IMR-90 (cell line): Measurements from ENCODE around the gene MMP20. TPM values are rescaled to one million over a fixed set of nuclear protein-coding genes. Genes with fewer than 3 reads are reported as not detected.

ENCODE experiments used
- ATAC-seq: fragments of 200-7000 bp; cut with Tn5 transposase; 2 replicates; pipeline ENCODE4 v1.9.1; 2020; ENCODE audit warnings: low read depth, mild to moderate bottlenecking, moderate library complexity
- BruUV-seq: library from RNA; stranded (reverse); fragments of 400-500 nt; replicated peaks from 2 replicates; lab custom pipeline; 2021; lab: Mats Ljungman, UMichigan
- CTCF ChIA-PET: fragments of 300-600 bp; formaldehyde crosslinking; extraction: SDS; loops from one replicate; lab custom pipeline; 2021; ENCODE audit warnings: antibody characterized with exemption; lab: Yijun Ruan, JAX
- POLR2A ChIA-PET: fragments of 300-600 bp; sonication (Branson Sonifier 250); formaldehyde crosslinking; loops from one replicate; lab custom pipeline; 2022; ENCODE audit warnings: antibody characterized with exemption; ENCODE audit not compliant: unreplicated experiment; lab: Charles Lee
- DNase-seq: peaks from one replicate; pipeline ENCODE4 v3.0.0; 2013
- H2AFZ ChIP-seq: replicated peaks from 2 replicates; pipeline ENCODE3; 2013; ENCODE audit warnings: low read length, mild to moderate bottlenecking; ENCODE audit not compliant: poor library complexity
- H2AK5ac ChIP-seq: 2 replicates; pipeline ENCODE4 v1.6.1; 2013; ENCODE audit warnings: low read depth, low read length, inconsistent platforms
- H2AK9ac ChIP-seq: replicated peaks from 2 replicates; pipeline ENCODE3; 2013; ENCODE audit warnings: mild to moderate bottlenecking, low read depth, low read length, moderate library complexity; ENCODE audit not compliant: poor library complexity
- H2BK120ac ChIP-seq: 2 replicates; pipeline ENCODE4 v1.6.1; 2013; ENCODE audit warnings: low read depth, low read length, inconsistent platforms
- H2BK15ac ChIP-seq: 3 replicates; pipeline ENCODE4 v1.6.1; 2013; ENCODE audit warnings: low read depth, low read length, inconsistent platforms
- H2BK20ac ChIP-seq: 2 replicates; pipeline ENCODE4 v1.6.1; 2013; ENCODE audit warnings: low read depth, mild to moderate bottlenecking, inconsistent platforms, low read length, moderate library complexity
- H2BK5ac ChIP-seq: 2 replicates; pipeline ENCODE4 v1.6.1; 2013; ENCODE audit warnings: mild to moderate bottlenecking, low read depth, low read length, inconsistent platforms; ENCODE audit not compliant: poor library complexity, severe bottlenecking
- H3K14ac ChIP-seq: replicated peaks from 2 replicates; pipeline ENCODE4 v1.6.1; 2013; ENCODE audit warnings: low read depth, low read length, inconsistent platforms
- H3K18ac ChIP-seq: 2 replicates; pipeline ENCODE4 v1.6.1; 2013; ENCODE audit warnings: low read depth, low read length, control low read depth
- H3K23ac ChIP-seq: 2 replicates; pipeline ENCODE4 v1.6.1; 2013; ENCODE audit warnings: low read depth, low read length, inconsistent platforms
- H3K27ac ChIP-seq: 2 replicates; pipeline ENCODE4 v1.5.1; 2013; ENCODE audit warnings: mild to moderate bottlenecking, control low read depth, low read length; ENCODE audit not compliant: insufficient read depth
- H3K27me3 ChIP-seq: 2 replicates; pipeline ENCODE4 v1.6.1; 2013; ENCODE audit warnings: low read length; ENCODE audit not compliant: control insufficient read depth, insufficient read depth
- H3K36me3 ChIP-seq: 2 replicates; pipeline ENCODE4 v1.6.1; 2013; ENCODE audit warnings: low read length, mixed read lengths; ENCODE audit not compliant: control insufficient read depth, insufficient read depth
- H3K4ac ChIP-seq: 2 replicates; pipeline ENCODE4 v1.6.1; 2013; ENCODE audit warnings: low read depth, low read length, inconsistent platforms
- H3K4me1 ChIP-seq: 2 replicates; pipeline ENCODE4 v1.6.1; 2013; ENCODE audit warnings: low read length, mixed read lengths; ENCODE audit not compliant: control insufficient read depth, insufficient read depth
- H3K4me2 ChIP-seq: 2 replicates; pipeline ENCODE4 v1.6.1; 2013; ENCODE audit warnings: low read depth, mild to moderate bottlenecking, control low read depth, low read length, moderate library complexity
- H3K4me3 ChIP-seq: 2 replicates; pipeline ENCODE4 v1.5.1; 2013; ENCODE audit warnings: low read depth, mild to moderate bottlenecking, control low read depth, low read length, moderate library complexity; ENCODE audit not compliant: insufficient read depth
- H3K56ac ChIP-seq: 2 replicates; pipeline ENCODE4 v1.6.1; 2013; ENCODE audit warnings: low read length, inconsistent platforms; ENCODE audit not compliant: insufficient read depth; ENCODE audit errors: extremely low read depth
- H3K79me1 ChIP-seq, 2 experiments: 2 replicates each; pipeline ENCODE4 v1.6.1; 2013; ENCODE audit warnings: low read length in 2 of 2, inconsistent platforms in 1 of 2, low read depth in 1 of 2
- H3K9ac ChIP-seq: 2 replicates; pipeline ENCODE4 v1.6.1; 2013; ENCODE audit warnings: low read depth, low read length, control low read depth
- H3K9me1 ChIP-seq: 2 replicates; pipeline ENCODE4 v1.6.1; 2013; ENCODE audit warnings: low read length, inconsistent platforms; ENCODE audit not compliant: insufficient read depth
- H3K9me3 ChIP-seq: 2 replicates; pipeline ENCODE4 v1.6.1; 2013; ENCODE audit warnings: low read length; ENCODE audit not compliant: control insufficient read depth, insufficient read depth
- H4K20me1 ChIP-seq: 2 replicates; pipeline ENCODE4 v1.6.1; 2013; ENCODE audit warnings: low read length, inconsistent platforms; ENCODE audit not compliant: insufficient read depth
- H4K5ac ChIP-seq: 2 replicates; pipeline ENCODE4 v1.6.1; 2013; ENCODE audit warnings: mild to moderate bottlenecking, low read depth, low read length, control low read depth
- H4K8ac ChIP-seq, 2 experiments: 2 replicates each; pipeline ENCODE4 v1.6.1; 2013; ENCODE audit warnings: low read depth in 2 of 2, low read length in 2 of 2, control low read depth in 1 of 2, inconsistent platforms in 1 of 2
- H4K91ac ChIP-seq: 2 replicates; pipeline ENCODE4 v1.6.1; 2013; ENCODE audit warnings: low read depth, low read length, inconsistent platforms; ENCODE audit not compliant: insufficient read depth
- BHLHE40 ChIP-seq: fragments of 150-350 bp; IDR thresholded peaks from 2 replicates; pipeline ENCODE4 v1.6.1; 2016; ENCODE audit warnings: mild to moderate bottlenecking, low read depth, low read length
- CEBPB ChIP-seq: IDR thresholded peaks from 2 replicates; pipeline ENCODE4 v1.6.1; 2012; ENCODE audit warnings: low read depth, low read length, improper control_type of control experiment
- CHD1 ChIP-seq: IDR thresholded peaks from 2 replicates; pipeline ENCODE4 v1.6.1; 2012; ENCODE audit warnings: low read depth, low read length, improper control_type of control experiment
- ELK1 ChIP-seq: fragments of 150-350 bp; IDR thresholded peaks from 2 replicates; pipeline ENCODE4 v1.6.1; 2016; ENCODE audit warnings: low read depth, mild to moderate bottlenecking, low read length, moderate library complexity, borderline replicate concordance
- FOS ChIP-seq: fragments of 150-350 bp; IDR thresholded peaks from 2 replicates; pipeline ENCODE4 v1.6.1; 2016; ENCODE audit warnings: low read depth, low read length
- MAFK ChIP-seq: IDR thresholded peaks from 2 replicates; pipeline ENCODE4 v1.6.1; 2012; ENCODE audit warnings: low read depth, low read length, improper control_type of control experiment
- MAZ ChIP-seq: IDR thresholded peaks from 2 replicates; pipeline ENCODE4 v1.6.1; 2012; ENCODE audit warnings: low read depth, mild to moderate bottlenecking, low read length, improper control_type of control experiment, moderate library complexity, borderline replicate concordance
- MXI1 ChIP-seq: IDR thresholded peaks from 2 replicates; pipeline ENCODE4 v1.6.1; 2012; ENCODE audit warnings: low read depth, mild to moderate bottlenecking, low read length, moderate library complexity, borderline replicate concordance
- NFE2L2 ChIP-seq: fragments of 150-350 bp; IDR thresholded peaks from 2 replicates; pipeline ENCODE4 v1.6.1; 2016; ENCODE audit warnings: low read depth, mild to moderate bottlenecking, low read length
- POLR2A ChIP-seq: IDR thresholded peaks from 2 replicates; pipeline ENCODE4 v1.6.1; 2012; ENCODE audit warnings: mild to moderate bottlenecking, low read depth, low read length
- RAD21 ChIP-seq: IDR thresholded peaks from 2 replicates; pipeline ENCODE4 v1.6.1; 2012; ENCODE audit warnings: low read length, improper control_type of control experiment
- RCOR1 ChIP-seq: IDR thresholded peaks from 2 replicates; pipeline ENCODE4 v1.6.1; 2012; ENCODE audit warnings: mild to moderate bottlenecking, low read length, improper control_type of control experiment; ENCODE audit not compliant: insufficient replicate concordance
- RFX5 ChIP-seq: IDR thresholded peaks from 2 replicates; pipeline ENCODE4 v1.8.0; 2012; ENCODE audit warnings: low read depth, mild to moderate bottlenecking, low read length, moderate library complexity
- SMC3 ChIP-seq: fragments of 150-350 bp; IDR thresholded peaks from 2 replicates; pipeline ENCODE4 v1.6.1; 2016; ENCODE audit warnings: low read depth, mild to moderate bottlenecking, antibody characterized with exemption, low read length, moderate library complexity
- USF2 ChIP-seq: fragments of 150-350 bp; IDR thresholded peaks from 2 replicates; pipeline ENCODE4 v1.6.1; 2017; ENCODE audit warnings: mild to moderate bottlenecking, antibody characterized with exemption, low read length, low read depth
- WGBS, 2 experiments: methylation state at CpG; one replicate each; pipeline versions ENCODE4 v1.1.5 to v1.1.7; 2013; ENCODE audit warnings: missing lambda C conversion rate in 2 of 2; ENCODE audit not compliant: insufficient read length in 1 of 2; ENCODE audit errors: extremely low coverage in 2 of 2; 5-methylcytosine and 5-hydroxymethylcytosine counted together
- dilution Hi-C: fragments of 300-500 bp; cut with HindIII; formaldehyde crosslinking; loops from one replicate; pipeline ENCODE4 v1.14.3; 2018; ENCODE audit warnings: low sequenced_read_pairs; ENCODE audit not compliant: unreplicated experiment
- in situ Hi-C: fragments of 300-500 bp; cut with MboI; formaldehyde crosslinking; loops from 3 replicates; pipeline ENCODE4 v1.14.3; 2019; ENCODE audit warnings: low sequenced_read_pairs, inconsistent platforms, mixed read lengths
- intact Hi-C: fragments of 100-400 bp; cut with micrococcal nuclease; formaldehyde crosslinking; loops from 2 replicates; pipeline ENCODE4 v1.10.0; 2022
- polyA plus RNA-seq, 3 experiments: library from polyadenylated mRNA; depleted of rRNA; stranded (reverse); fragments of >200 nt; gene quantifications; 2 replicates each; pipeline ENCODE4 v1.2.3, GENCODE V29; 2012; ENCODE audit warnings: low replicate concordance in 1 of 3
- total RNA-seq: library from RNA; depleted of rRNA; stranded (reverse); fragments of >200 nt; gene quantifications from 2 replicates; pipeline ENCODE4 v1.2.3, GENCODE V29; 2012

The MMP20 gene
- total and polyA plus RNA-seq, 2 of the 4 experiments (the other 2 are of a cell fraction): not detected

DNA sequence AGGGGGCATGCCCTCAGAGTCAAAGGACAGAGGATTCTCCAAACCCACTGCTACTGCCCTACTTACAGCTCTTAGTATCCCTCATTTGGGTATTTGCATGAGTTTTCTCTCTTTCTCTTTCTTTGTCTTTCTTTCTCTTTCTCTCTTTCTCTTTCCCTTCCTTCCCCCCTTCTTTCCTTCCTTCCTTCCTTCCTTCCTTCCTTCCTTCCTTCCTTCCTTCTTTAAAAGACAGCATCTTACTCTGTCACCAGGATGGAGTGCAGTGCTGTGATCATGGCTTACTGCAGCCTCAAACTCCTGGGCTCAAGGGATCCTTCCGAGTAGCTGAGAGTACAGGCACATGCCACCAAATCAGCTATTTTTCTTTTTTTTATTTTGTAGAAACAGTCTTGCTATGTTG is 80.5 kb downstream of the MMP20 start:
- no peak overlapping the region for H2BK15ac ChIP-seq
- ChIA-PET POLR2A (no interaction called here), CTCF (no interaction called here)
- WGBS, 2 experiments: no CpG with 5 or more reads among the region's 1 CpG
- H3K27ac ChIP-seq: no peak overlapping the region
- intact Hi-C loops (no loop called here), dilution Hi-C loops (no loop called here), in situ Hi-C loops (no loop called here)
- no peak overlapping the region for H2AK5ac ChIP-seq
- no peaks in the 10 kb centered on the region for H3K9me3 ChIP-seq
- no peak overlapping the region for H4K5ac ChIP-seq
- no peak for DNase-seq
- H3K18ac ChIP-seq: no peak overlapping the region
- H3K4me2 ChIP-seq: no peak overlapping the region
- H2BK120ac ChIP-seq: no peak overlapping the region
- no peak overlapping the region for H3K23ac ChIP-seq
- no peaks in the 10 kb centered on the region; the same call in 1 of the 2 replicates for H3K9me1 ChIP-seq
- H2BK20ac ChIP-seq: no peak overlapping the region
- peaks cover under 1% of the 10 kb centered on the region for H3K27me3 ChIP-seq
- no TSS peak for BruUV-seq
- no peaks in the 10 kb centered on the region for H3K79me1 ChIP-seq
- no peak overlapping the region for H4K91ac ChIP-seq
- H2BK5ac ChIP-seq: no peak overlapping the region
- no peak for ATAC-seq
- no peaks in the 10 kb centered on the region for H3K4me1 ChIP-seq
- no peak overlapping the region for H4K8ac ChIP-seq
- H3K4me3 ChIP-seq: no peak overlapping the region
- no peak overlapping the region for H2AFZ ChIP-seq
- no peaks in the 10 kb centered on the region for H4K20me1 ChIP-seq
- H3K56ac ChIP-seq: no peak overlapping the region
- no peak overlapping the region for H2AK9ac ChIP-seq
- H3K4ac ChIP-seq: no peak overlapping the region
- TF ChIP-seq RAD21 (no peak), NFE2L2 (no peak), MXI1 (no peak), RFX5 (no peak), POLR2A (no peak), FOS (no peak), USF2 (no peak), CHD1 (no peak), RCOR1 (no peak), MAZ (no peak), ELK1 (no peak), CEBPB (no peak), MAFK (no peak), SMC3 (no peak), BHLHE40 (no peak)
- no peaks in the 10 kb centered on the region for H3K36me3 ChIP-seq
- H3K9ac ChIP-seq: no peak overlapping the region
- H3K14ac ChIP-seq: no peak overlapping the region
